Immature natural killer cell (primary cell): ENCODE results near the gene RIMBP3B. TPM values are rescaled to one million over a fixed set of nuclear protein-coding genes. Genes with fewer than 3 reads are reported as not detected.
"Not testable (repeated sequence)": the region's sequence is repeated elsewhere in the genome, so short reads cannot be mapped to it uniquely, and the experiment has no call there.

Experiments
- DNase-seq, 3 donors: peaks; one replicate each; pipeline ENCODE4 v3.0.0; 2022; ENCODE audit warnings: mixed read lengths in 1 of 3
- H3K27ac Mint-ChIP-seq, 6 donors: one replicate each; pipeline ENCODE4 v1.8.0; 2020; ENCODE audit warnings: mixed read lengths in 6 of 6, mild to moderate bottlenecking in 5 of 6, inconsistent platforms in 4 of 6, moderate library complexity in 3 of 6
- H3K27me3 Mint-ChIP-seq, 3 donors: one replicate each; pipeline ENCODE4 v1.8.0; 2020 to 2021; ENCODE audit warnings: low read depth in 3 of 3, mild to moderate bottlenecking in 3 of 3, mixed read lengths in 3 of 3, moderate library complexity in 3 of 3, inconsistent platforms in 1 of 3
- H3K36me3 Mint-ChIP-seq, 3 donors: one replicate each; pipeline ENCODE4 v1.8.0; 2020; ENCODE audit warnings: mixed read lengths in 3 of 3, inconsistent platforms in 2 of 3, mild to moderate bottlenecking in 2 of 3
- H3K4me1 Mint-ChIP-seq, 2 donors: one replicate each; pipeline ENCODE4 v1.8.0; 2020; ENCODE audit warnings: inconsistent platforms in 2 of 2, mild to moderate bottlenecking in 2 of 2, mixed read lengths in 2 of 2, moderate library complexity in 1 of 2
- H3K4me3 Mint-ChIP-seq, 5 donors: one replicate each; pipeline ENCODE4 v1.8.0; 2020; ENCODE audit warnings: mild to moderate bottlenecking in 5 of 5, mixed read lengths in 5 of 5, inconsistent platforms in 3 of 5, moderate library complexity in 3 of 5
- H3K9me3 Mint-ChIP-seq, 6 donors: one replicate each; pipeline ENCODE4 v1.8.0; 2020; ENCODE audit warnings: mild to moderate bottlenecking in 6 of 6, mixed read lengths in 6 of 6, inconsistent platforms in 4 of 6, moderate library complexity in 3 of 6
- polyA plus RNA-seq, 3 donors: library from polyadenylated mRNA; unstranded; fragments of 300-500 nt; fragmentation: Illumina TruSeq; gene quantifications; one replicate each; pipeline ENCODE4 v1.2.3, GENCODE V29; 2021

Gene RIMBP3B
- polyA plus RNA-seq: under 1 TPM in 2 of 3 donors, not detected in 1; 0.12 to 0.52 TPM

GRCh38 chr22:21383701-21384467 lies at the start of gene RIMBP3B:
TSS of gene RIMBP3B (plus strand) at chr22:21383751. CDS start at chr22:21383859, 108 bp downstream.
- DNase-seq, H3K9me3 Mint-ChIP-seq, H3K27me3 Mint-ChIP-seq, H3K27ac Mint-ChIP-seq, H3K4me1 Mint-ChIP-seq, H3K36me3 Mint-ChIP-seq, H3K4me3 Mint-ChIP-seq: not testable (repeated sequence)

GRCh38 chr22:21357527-21357926 lies 26.0 kb upstream of the RIMBP3B start:
- H3K4me1 Mint-ChIP-seq, H3K27ac Mint-ChIP-seq, H3K4me3 Mint-ChIP-seq, H3K36me3 Mint-ChIP-seq, H3K27me3 Mint-ChIP-seq, DNase-seq, H3K9me3 Mint-ChIP-seq: not testable (repeated sequence)

GRCh38 chr22:21360525-21360924 lies 23.0 kb upstream of the RIMBP3B start:
- not testable (repeated sequence) for H3K4me3 Mint-ChIP-seq, H3K9me3 Mint-ChIP-seq, H3K27ac Mint-ChIP-seq, H3K36me3 Mint-ChIP-seq, DNase-seq, H3K27me3 Mint-ChIP-seq, H3K4me1 Mint-ChIP-seq

GRCh38 chr22:21362473-21362872 lies 21.1 kb upstream of the RIMBP3B start:
- not testable (repeated sequence) for DNase-seq, H3K4me1 Mint-ChIP-seq, H3K27me3 Mint-ChIP-seq, H3K27ac Mint-ChIP-seq, H3K36me3 Mint-ChIP-seq, H3K4me3 Mint-ChIP-seq, H3K9me3 Mint-ChIP-seq

GRCh38 chr22:21363061-21363460 lies 20.5 kb upstream of the RIMBP3B start:
- DNase-seq, H3K9me3 Mint-ChIP-seq, H3K36me3 Mint-ChIP-seq, H3K27me3 Mint-ChIP-seq, H3K4me1 Mint-ChIP-seq, H3K27ac Mint-ChIP-seq, H3K4me3 Mint-ChIP-seq: not testable (repeated sequence)

- not testable (repeated sequence) for H3K4me3 Mint-ChIP-seq, H3K36me3 Mint-ChIP-seq, H3K4me1 Mint-ChIP-seq, H3K9me3 Mint-ChIP-seq, H3K27me3 Mint-ChIP-seq, H3K27ac Mint-ChIP-seq, DNase-seq
These were observed 19.7 kb upstream of the RIMBP3B start for GRCh38 chr22:21363803-21364202.

GRCh38 chr22:21364362-21364761 lies 19.2 kb upstream of the RIMBP3B start:
- not testable (repeated sequence) for H3K27me3 Mint-ChIP-seq, DNase-seq, H3K36me3 Mint-ChIP-seq, H3K4me3 Mint-ChIP-seq, H3K9me3 Mint-ChIP-seq, H3K27ac Mint-ChIP-seq, H3K4me1 Mint-ChIP-seq

- H3K27me3 Mint-ChIP-seq, H3K4me1 Mint-ChIP-seq, H3K27ac Mint-ChIP-seq, H3K9me3 Mint-ChIP-seq, H3K4me3 Mint-ChIP-seq, DNase-seq, H3K36me3 Mint-ChIP-seq: not testable (repeated sequence)
These were observed 18.2 kb upstream of the RIMBP3B start for GRCh38 chr22:21365337-21365736.

GRCh38 chr22:21368603-21369310 lies 14.8 kb upstream of the RIMBP3B start:
- H3K4me1 Mint-ChIP-seq, H3K27me3 Mint-ChIP-seq, DNase-seq, H3K36me3 Mint-ChIP-seq, H3K4me3 Mint-ChIP-seq, H3K27ac Mint-ChIP-seq, H3K9me3 Mint-ChIP-seq: not testable (repeated sequence)

GRCh38 chr22:21375880-21376279 lies 7.7 kb upstream of the RIMBP3B start:
- not testable (repeated sequence) for H3K4me3 Mint-ChIP-seq, H3K9me3 Mint-ChIP-seq, H3K27me3 Mint-ChIP-seq, H3K27ac Mint-ChIP-seq, H3K4me1 Mint-ChIP-seq, DNase-seq, H3K36me3 Mint-ChIP-seq

GRCh38 chr22:21384468-21385357 lies 1.2 kb downstream of the RIMBP3B start:
- H3K27ac Mint-ChIP-seq, H3K27me3 Mint-ChIP-seq, DNase-seq, H3K36me3 Mint-ChIP-seq, H3K9me3 Mint-ChIP-seq, H3K4me3 Mint-ChIP-seq, H3K4me1 Mint-ChIP-seq: not testable (repeated sequence)

GRCh38 chr22:21389480-21389879 lies 5.9 kb downstream of the RIMBP3B start:
- H3K27me3 Mint-ChIP-seq, H3K4me1 Mint-ChIP-seq, H3K4me3 Mint-ChIP-seq, H3K36me3 Mint-ChIP-seq, H3K27ac Mint-ChIP-seq, DNase-seq, H3K9me3 Mint-ChIP-seq: not testable (repeated sequence)

- not testable (repeated sequence) for H3K27ac Mint-ChIP-seq, H3K27me3 Mint-ChIP-seq, H3K36me3 Mint-ChIP-seq, H3K4me3 Mint-ChIP-seq, DNase-seq, H3K9me3 Mint-ChIP-seq, H3K4me1 Mint-ChIP-seq
These were observed 6.5 kb downstream of the RIMBP3B start for GRCh38 chr22:21390013-21390412.

- not testable (repeated sequence) for H3K4me3 Mint-ChIP-seq, H3K4me1 Mint-ChIP-seq, H3K27me3 Mint-ChIP-seq, DNase-seq, H3K36me3 Mint-ChIP-seq, H3K9me3 Mint-ChIP-seq, H3K27ac Mint-ChIP-seq
These were observed 11.1 kb downstream of the RIMBP3B start for GRCh38 chr22:21394613-21395012.
